SK-N-MC (cell line): ENCODE data around the gene CEP120.

ENCODE experiments used
- EZH2 ChIP-seq: fragments of 200-600 bp; sonication (generic); IDR thresholded peaks from one replicate; pipeline ENCODE4 v1.6.1; 2017; ENCODE audit warnings: antibody characterized with exemption
- POLR2AphosphoS5 ChIP-seq: IDR thresholded peaks from 2 replicates; pipeline ENCODE4 v1.6.1; 2012; ENCODE audit warnings: mild to moderate bottlenecking, low read depth, low read length, borderline replicate concordance

GRCh38 chr5:123359454-123360200 is 63.6 kb downstream of the CEP120 start:
- no peak for TF ChIP-seq EZH2
- TF ChIP-seq POLR2AphosphoS5: no peak
